Ecto neural progenitor cell (in vitro differentiated cells): Measurements from ENCODE around the gene WDR45.
"Not testable (repeated sequence)": the region's sequence is repeated elsewhere in the genome, so short reads cannot be mapped to it uniquely, and the experiment has no call there.

Experiments used
- DNase-seq: peaks from one replicate; pipeline ENCODE4 v3.0.0-alpha.2; 2018; ENCODE audit warnings: low spot score

The WDR45 gene

DNA sequence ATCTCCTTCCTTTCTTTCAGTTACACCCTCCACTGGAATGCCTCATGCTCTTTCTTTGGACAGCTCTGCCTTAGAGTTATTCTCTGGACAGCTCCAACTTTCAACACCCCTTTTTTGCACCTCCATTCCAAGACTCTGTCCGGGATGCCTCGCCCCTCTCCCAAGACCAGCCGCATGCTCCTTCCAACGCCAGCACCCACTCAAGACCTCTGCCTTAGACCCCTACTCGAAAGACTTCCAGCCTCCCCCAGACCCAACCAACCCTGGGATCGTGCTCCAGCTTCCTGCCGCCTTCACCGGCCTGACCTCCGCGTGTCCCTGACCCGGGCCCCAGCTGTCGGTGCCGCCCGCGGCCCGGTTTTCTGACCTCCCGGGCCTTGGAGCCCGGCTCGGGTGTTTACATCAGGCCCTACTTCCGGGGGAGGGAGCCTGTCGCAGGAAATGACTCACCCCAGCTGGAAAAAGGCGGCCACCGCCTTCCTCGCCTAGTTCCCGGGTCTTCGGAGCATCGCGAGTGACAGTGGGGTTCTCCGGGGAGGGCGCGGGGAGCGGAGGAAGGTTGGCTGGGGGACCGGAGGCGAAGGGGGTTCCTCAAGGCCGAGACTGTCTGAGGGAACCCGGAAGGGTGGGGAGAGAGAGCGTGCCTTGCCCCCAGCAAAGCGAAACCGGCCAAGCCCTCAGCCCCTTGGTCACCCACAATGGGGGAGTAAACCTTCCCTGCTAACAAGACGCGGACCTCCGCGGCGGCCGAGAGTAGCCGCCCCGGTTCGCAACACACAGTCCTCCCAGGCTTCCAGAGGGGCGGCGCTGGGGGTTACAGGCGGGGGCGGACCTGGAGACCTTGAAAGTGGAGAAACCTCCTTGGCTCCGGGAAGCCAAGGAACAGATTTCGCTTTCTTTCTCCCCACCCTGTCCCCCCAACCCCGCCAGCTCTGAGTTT is at the start of gene WDR45:
WDR45 (minus strand) TSS at position 399 of the 940 bp plus-strand sequence. CDS start 1,792 bp downstream, outside the sequence.
- peak; percentile 68 for DNase-seq

DNA sequence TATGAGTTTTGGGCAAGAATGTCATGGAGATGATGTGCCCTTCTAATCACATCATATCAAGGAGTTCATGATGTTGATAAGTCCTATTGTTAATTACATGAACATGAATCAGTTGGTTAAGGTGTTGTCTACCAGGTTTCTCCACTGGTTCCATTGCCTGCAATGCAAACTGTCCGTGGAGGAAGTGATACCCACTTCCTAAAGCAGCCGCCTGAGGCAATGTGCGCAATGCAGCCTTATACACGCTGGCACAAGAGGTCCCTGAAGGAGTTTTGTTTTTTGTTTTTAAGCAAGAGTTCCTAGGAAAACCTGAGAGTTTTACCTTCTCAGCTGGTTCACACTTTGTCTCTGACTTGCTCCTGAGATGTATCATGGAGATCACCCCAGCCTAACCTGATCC is 49.7 kb upstream of the WDR45 start:
- no peak for DNase-seq

- not testable (repeated sequence) for DNase-seq
Observed at GRCh38 chrX:49127742-49128258, 48.1 kb upstream of the WDR45 start.

DNA sequence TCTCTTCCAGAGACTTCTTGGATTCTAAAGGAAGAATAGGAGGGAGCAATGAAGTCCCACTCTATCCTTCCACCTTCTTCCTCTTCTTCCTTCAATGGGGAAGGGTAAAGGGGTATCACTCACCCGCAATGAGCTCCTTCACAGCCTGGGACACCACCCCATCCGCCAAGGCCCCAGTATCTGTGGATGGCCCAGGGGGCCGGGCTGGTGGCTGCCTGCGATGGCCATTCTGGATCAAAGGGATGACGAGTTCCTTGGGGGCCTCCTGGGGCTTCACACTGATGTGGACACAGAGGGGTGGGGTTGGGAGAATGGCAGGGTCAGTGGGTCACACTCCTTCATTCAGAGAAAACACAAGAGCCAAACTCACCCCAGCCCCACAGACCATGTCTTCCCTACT is 42.8 kb upstream of the WDR45 start:
- DNase-seq = no peak

DNA sequence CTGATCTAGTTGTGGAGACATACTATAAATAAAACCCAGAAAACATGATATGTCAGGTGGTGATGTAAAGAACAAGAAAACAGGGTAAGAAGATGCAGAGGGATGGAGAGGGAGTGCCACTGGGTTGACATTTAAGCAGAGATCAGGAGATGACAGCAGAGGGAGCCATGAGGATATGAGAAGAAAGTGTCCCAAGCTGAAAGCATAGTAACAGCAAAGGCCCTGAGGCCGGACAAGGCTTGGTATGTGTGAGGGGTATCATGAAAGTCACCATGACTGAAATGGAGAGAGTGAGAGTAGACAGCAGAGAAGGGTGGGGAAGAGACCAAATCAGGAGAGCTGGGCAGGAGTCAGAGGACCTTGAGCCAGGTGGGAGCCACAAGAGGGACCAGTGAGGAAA is 40.4 kb upstream of the WDR45 start:
- DNase-seq = no peak

DNA sequence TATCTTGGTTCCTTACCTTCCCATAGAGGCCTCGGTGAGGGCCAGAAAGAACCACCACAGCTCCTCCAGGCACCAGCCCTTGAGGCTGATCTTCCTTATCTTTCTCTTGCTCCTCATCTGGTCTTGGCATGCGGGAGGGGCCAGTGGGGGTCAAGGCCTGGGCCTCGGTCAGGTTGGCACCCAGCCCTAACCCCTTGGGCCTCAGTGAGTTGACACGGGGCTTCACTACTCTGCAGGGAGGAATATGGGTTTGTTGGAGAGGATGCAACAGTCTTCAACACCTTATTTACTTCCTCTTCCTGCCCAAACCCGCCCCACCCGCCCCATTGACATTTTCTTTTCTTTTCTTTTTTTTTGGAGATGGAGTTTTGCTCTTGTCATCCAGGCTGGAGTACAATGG is 37.9 kb upstream of the WDR45 start:
- DNase-seq = no peak

GRCh38 chrX:49116716-49117115 is 37.0 kb upstream of the WDR45 start:
- DNase-seq = no peak

- no peak for DNase-seq
Observed at GRCh38 chrX:49116076-49116475, 36.4 kb upstream of the WDR45 start.

DNA sequence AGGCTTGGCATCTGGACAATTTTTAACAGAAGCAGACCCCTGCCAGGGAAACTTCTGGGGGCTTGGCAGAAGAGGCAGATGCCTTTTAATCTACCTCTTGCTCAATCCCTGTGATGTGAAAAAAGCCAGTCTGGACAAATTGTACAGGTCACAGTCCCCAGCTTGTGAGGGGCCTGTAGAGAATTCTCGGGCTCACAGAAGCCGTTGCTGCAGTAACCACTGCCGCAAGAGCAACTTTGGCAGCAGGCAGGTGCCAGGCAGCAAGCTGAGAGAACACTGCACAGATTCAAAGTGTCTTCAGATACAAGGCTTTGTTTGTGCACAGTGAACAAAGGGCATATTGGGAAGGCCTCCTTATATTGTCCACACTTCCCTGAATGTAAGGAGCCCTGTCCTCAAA is 32.1 kb upstream of the WDR45 start:
- DNase-seq = no peak

DNA sequence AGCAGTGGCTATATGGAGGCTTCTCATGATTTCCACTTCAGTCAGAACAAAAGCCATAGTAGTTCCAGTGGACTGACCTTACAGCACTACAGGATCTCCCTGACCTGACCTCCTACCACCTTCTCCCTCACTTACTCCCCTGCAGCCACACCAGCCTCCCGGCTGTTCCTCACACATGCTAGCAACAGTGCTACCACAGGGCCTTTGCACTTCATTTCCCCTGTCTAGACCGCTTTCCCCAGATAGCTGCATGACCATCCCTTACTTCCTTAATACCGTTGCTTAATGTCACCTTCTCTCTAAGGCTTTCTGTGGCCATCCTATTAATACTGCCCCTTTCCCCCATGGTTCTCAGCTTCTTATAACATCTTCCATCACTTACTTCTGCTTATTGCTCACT is 30.7 kb upstream of the WDR45 start:
- DNase-seq = no peak

DNA sequence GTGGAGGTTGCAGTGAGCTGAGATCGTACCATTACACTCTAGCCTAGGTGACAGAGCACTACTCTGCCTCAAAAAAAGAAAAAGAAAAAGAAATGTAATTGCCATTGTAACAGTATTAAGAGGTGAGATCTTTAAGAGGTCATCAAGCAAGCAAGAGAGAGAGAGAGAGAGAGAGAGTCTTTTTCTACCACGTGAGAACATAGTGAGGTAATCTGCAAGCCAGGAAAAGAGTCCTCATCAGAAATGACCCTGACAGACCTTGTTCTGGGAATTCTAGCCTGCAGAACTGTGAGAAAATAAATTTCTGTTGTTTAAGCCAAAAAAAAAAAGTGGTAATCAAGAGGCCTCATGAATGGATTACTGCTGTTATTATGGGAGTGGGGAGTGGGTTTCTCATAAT is 29.0 kb upstream of the WDR45 start:
- DNase-seq = no peak

DNA sequence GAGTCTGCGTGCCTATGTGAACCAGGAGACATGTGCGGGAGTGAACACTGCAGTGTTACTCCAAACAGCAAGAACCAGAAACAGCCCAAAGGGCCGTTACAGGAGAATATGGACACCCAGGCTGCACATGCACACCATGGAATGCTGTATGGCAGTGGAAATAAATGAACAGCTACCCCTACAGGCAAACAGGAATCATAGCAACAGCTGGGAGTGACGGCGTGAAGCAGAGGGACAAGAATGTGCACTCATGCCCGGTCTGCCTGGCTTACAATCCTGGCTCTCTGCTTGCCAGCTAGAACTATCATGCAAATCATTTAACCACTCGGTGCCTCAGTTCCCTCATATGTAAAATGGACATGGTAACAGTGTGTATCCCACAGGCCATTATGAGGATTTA is 27.2 kb upstream of the WDR45 start:
- DNase-seq = peak; percentile 47

DNA sequence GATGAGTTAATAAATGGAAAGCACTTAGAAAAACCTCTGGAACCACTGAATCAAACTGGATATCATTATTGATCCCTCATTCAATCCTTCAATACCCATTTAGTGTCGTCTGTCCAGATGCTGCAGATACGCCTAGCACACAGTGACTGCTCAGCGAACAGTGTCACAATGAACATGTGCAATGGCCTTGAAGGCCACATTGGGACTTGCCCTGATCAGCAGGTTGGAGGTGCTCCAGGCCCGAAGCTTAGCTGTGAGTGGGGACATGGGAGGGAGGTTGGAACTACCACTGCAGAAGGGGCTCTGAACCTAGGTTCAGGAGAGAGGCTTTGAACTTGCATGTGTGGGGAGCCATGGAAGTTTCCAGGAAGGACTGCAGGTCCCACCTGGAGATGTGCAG is 26.6 kb upstream of the WDR45 start:
- no peak for DNase-seq

GRCh38 chrX:49103637-49104036 is 23.9 kb upstream of the WDR45 start:
- DNase-seq = no peak

GRCh38 chrX:49102190-49102589 is 22.5 kb upstream of the WDR45 start:
- DNase-seq = no peak

GRCh38 chrX:49101629-49101984 is 21.9 kb upstream of the WDR45 start:
- no peak for DNase-seq

GRCh38 chrX:49100704-49101628 is 21.3 kb upstream of the WDR45 start:
- DNase-seq = peak; percentile 94

DNA sequence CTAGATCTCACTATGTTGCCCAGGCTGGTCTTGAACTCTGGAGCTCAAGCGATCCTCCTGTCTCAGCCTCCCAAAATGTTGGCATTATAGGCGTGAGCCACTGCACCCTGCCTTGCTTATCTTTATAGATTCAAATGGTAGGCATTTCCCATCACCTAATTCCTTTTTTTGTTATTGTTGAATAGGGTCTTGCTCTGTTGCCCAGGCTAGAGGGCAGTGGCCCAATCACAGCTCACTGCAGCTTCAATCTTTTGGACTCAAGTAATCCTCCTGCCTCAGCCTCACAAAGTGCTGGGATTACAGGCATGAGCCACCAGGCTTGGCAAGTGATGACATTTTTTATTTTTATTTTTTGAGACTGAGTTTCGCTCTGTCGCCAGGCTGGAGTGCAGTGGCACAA is 16.7 kb upstream of the WDR45 start:
- no peak for DNase-seq

DNA sequence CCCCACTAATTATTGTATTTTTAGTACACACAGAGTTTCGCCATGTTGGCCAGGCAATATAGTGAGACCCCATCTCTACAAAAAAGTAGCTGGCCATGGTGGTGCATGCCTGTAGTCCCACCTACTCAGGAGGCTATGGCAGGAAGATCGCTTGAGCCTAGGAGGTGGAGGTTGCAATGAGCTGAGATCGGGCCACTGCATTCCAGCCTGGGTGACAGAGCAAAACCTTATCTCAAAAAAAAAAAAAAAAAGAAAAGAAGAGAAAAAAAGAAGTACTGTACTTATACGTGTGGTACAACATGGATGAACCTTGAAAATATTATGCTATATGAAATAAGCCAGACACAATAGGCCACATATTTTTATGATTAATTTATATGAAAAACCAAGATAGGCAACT is 9.9 kb upstream of the WDR45 start:
- DNase-seq = no peak

DNA sequence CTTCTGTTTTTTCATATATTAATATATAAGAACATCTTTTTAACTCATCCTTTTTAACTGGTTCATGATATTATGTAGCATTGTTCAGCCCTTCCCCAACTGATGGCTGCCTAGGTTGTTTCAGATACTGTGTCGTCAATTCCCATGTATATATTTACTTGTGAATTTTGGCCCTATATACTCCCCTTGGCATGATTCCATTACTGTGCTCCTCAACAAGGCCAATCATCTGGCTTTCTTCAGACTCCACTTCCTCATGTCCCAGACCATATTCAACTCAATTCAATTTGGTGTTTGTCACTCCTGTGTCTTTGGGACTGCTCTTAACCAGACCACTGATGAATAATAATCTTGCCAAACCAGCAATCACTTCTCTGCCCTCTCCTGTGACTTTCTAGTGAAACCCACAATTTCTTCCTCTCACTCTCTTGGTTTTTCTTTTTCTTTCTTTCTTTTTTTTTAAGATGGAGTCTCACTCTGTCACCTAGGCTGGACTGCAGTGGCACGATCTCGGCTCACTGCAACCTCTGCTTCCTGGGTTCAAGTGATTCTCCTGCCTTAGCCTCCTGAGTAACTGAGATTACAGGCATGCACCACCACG is 2.7 kb upstream of the WDR45 start:
- DNase-seq = no peak

GRCh38 chrX:49077941-49078340 is 1.7 kb downstream of the WDR45 start:
- no peak for DNase-seq

DNA sequence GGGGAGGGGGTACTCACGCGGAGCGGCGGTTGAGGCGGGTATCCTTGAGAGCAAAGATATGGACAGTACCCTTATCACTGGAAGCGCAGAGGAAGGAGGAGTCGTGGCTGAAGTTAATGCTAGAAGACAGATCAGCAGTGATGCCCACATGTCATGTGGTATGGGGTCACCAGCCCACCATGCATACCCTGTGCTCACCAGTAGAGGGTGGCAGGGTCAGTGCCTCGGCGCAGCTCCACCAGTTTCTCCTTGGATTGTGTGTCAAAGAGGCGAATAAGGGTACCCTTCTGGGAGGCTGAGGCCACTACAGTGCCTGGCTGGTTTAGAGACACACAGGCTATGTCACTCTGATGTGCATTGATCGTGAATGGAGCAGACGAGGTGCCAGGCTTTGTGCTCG is 4.3 kb downstream of the WDR45 start:
- no peak for DNase-seq
